Measurements from ENCODE around the gene COMTD1.

DNA sequence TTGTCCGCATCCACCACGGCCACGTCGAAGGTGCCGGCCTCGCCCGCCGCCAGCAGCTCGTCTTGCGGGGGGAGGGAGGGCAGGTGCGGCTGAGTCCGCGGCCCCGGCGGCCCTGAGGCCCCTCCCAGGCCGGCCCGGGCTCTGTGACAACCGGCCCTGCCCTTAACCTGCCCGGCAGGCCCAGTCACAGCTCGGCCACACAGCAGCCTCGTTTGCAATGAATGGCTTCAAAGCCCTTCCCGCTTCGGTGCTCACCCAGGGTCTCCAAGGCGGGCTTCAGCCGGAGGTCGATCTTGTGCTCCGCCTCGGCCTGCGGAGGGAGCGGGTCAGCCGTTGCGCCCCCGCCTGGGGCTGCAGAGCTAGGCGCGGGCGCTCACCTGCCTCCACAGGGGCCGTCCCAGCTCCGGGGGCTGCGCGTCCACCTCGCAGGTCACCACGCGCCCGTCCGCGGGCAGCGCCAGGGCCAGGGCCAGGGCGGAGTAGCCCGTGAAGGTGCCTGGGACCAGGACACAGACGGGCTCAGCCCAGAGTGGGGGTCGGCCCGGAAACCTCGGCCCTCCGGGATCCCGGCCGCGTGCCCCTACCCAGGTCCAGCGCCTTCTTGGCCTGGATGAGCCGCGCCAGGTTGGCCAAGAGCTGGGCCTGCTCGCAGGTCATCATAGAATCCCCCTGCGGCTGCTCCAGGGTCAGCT is 928 bp downstream of the COMTD1 start:
- TF ChIP-seq, protein P1, sequence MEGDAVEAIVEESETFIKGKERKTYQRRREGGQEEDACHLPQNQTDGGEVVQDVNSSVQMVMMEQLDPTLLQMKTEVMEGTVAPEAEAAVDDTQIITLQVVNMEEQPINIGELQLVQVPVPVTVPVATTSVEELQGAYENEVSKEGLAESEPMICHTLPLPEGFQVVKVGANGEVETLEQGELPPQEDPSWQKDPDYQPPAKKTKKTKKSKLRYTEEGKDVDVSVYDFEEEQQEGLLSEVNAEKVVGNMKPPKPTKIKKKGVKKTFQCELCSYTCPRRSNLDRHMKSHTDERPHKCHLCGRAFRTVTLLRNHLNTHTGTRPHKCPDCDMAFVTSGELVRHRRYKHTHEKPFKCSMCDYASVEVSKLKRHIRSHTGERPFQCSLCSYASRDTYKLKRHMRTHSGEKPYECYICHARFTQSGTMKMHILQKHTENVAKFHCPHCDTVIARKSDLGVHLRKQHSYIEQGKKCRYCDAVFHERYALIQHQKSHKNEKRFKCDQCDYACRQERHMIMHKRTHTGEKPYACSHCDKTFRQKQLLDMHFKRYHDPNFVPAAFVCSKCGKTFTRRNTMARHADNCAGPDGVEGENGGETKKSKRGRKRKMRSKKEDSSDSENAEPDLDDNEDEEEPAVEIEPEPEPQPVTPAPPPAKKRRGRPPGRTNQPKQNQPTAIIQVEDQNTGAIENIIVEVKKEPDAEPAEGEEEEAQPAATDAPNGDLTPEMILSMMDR (IDR thresholded peaks at IDR 0.05; ENCODE audit: insufficient read depth, low read length, poor library complexity, severe bottlenecking): no peak
- TF ChIP-seq EZH2phosphoT487 (conservative IDR thresholded peaks at IDR 0.05; ENCODE audit: low read length): no peak

All from SU-DHL-6 (cell line).